HG03558 (cell line): ENCODE results near the gene RAF1.

ENCODE experiments used
- ATAC-seq: cut with Tn5 transposase; IDR thresholded peaks from one replicate; pipeline ENCODE4 v1.9.1; 2021; ENCODE audit warnings: moderate number of reproducible peaks; ENCODE audit not compliant: unreplicated experiment; ENCODE audit errors: extremely low read depth

RAF1 gene

GRCh38 chr3:12608376-12608775 lies 55.5 kb downstream of the RAF1 start:
- ATAC-seq, result no peak

- ATAC-seq, result no peak
Observed at GRCh38 chr3:12603969-12604368, 59.9 kb downstream of the RAF1 start.

GRCh38 chr3:12601072-12601471 lies 62.8 kb downstream of the RAF1 start:
- no peak for ATAC-seq

- no peak for ATAC-seq
Observed at GRCh38 chr3:12598890-12599289, 65.0 kb downstream of the RAF1 start.

- ATAC-seq, result no peak
Observed at GRCh38 chr3:12593473-12593872, 70.4 kb downstream of the RAF1 start.

GRCh38 chr3:12591997-12592715 lies 71.8 kb downstream of the RAF1 start:
- no peak for ATAC-seq

- ATAC-seq, result no peak
Observed at GRCh38 chr3:12591456-12591855, 72.5 kb downstream of the RAF1 start.

GRCh38 chr3:12590096-12590495 lies 73.8 kb downstream of the RAF1 start:
- ATAC-seq, result no peak

GRCh38 chr3:12588039-12589009 lies 75.6 kb downstream of the RAF1 start:
- ATAC-seq, result no peak

- no peak for ATAC-seq
Observed at GRCh38 chr3:12586403-12586802, 77.5 kb downstream of the RAF1 start.

GRCh38 chr3:12585970-12586369 lies 77.9 kb downstream of the RAF1 start:
- no peak for ATAC-seq

- no peak for ATAC-seq
Observed at GRCh38 chr3:12585181-12585580, 78.7 kb downstream of the RAF1 start.

GRCh38 chr3:12584083-12584482 lies 79.8 kb downstream of the RAF1 start:
- no peak for ATAC-seq

- ATAC-seq, result no peak
Observed at GRCh38 chr3:12583280-12583679, 80.6 kb downstream of the RAF1 start.

- ATAC-seq, result no peak
Observed at GRCh38 chr3:12582730-12583129, 81.2 kb downstream of the RAF1 start.

GRCh38 chr3:12579905-12580304 lies 84.0 kb downstream of the RAF1 start:
- ATAC-seq, result no peak

- no peak for ATAC-seq
Observed at GRCh38 chr3:12579456-12579855, 84.5 kb downstream of the RAF1 start.

- no peak for ATAC-seq
Observed at GRCh38 chr3:12578742-12579141, 85.2 kb downstream of the RAF1 start.

GRCh38 chr3:12577379-12577778 lies 86.5 kb downstream of the RAF1 start:
- no peak for ATAC-seq

GRCh38 chr3:12574661-12575060 lies 89.3 kb downstream of the RAF1 start:
- ATAC-seq, result no peak

- no peak for ATAC-seq
Observed at GRCh38 chr3:12574131-12574530, 89.8 kb downstream of the RAF1 start.
